ENCODE data around the gene E2F1.

Gene E2F1

GRCh38 chr20:33687993-33688937, 2.1 kb upstream of the E2F1 start:
- in situ Hi-C loops (cut with HindIII; ENCODE audit: low sequenced_read_pairs), result loop anchor here (5.0 kb wide), 1 partner anchor 34 kb away; the partner anchor contains the start of gene PXMP4

DNA sequence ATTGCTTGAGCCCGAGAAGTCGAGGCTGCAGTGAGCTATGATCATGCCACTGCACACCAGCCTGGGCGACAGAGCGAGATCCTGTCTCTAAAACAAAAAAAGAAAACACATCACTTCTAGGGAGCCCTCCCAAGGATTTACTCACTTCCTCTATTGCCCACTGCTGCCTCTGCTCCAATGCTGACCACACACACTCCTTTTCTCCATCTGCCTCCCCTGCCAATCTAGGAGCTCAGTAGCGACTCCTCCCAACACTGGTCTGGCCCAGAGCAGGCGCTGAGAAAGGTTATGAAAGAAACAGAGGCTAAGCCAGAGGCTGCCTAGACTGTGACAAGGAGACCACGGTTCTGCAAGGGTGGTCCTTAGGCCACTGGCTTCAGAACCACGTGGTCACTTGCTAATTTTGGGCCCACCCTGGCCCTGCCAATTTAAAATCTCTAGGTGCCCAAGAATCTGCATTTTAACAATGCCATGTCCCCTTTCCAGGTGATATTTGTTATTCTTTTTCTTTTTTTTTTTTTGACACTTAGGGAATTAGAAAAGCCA, 1.3 kb upstream of the E2F1 start:
- in situ Hi-C loops (cut with HindIII; ENCODE audit: low sequenced_read_pairs), result loop anchor here (5.0 kb wide), 1 partner anchor 35 kb away; the partner anchor contains the start of gene PXMP4

- in situ Hi-C loops (cut with HindIII; ENCODE audit: low sequenced_read_pairs), result loop anchor here (5.0 kb wide), 1 partner anchor 35 kb away; the partner anchor contains the start of gene PXMP4
Measured at GRCh38 chr20:33686984-33687366, 790 bp upstream of the E2F1 start.

DNA sequence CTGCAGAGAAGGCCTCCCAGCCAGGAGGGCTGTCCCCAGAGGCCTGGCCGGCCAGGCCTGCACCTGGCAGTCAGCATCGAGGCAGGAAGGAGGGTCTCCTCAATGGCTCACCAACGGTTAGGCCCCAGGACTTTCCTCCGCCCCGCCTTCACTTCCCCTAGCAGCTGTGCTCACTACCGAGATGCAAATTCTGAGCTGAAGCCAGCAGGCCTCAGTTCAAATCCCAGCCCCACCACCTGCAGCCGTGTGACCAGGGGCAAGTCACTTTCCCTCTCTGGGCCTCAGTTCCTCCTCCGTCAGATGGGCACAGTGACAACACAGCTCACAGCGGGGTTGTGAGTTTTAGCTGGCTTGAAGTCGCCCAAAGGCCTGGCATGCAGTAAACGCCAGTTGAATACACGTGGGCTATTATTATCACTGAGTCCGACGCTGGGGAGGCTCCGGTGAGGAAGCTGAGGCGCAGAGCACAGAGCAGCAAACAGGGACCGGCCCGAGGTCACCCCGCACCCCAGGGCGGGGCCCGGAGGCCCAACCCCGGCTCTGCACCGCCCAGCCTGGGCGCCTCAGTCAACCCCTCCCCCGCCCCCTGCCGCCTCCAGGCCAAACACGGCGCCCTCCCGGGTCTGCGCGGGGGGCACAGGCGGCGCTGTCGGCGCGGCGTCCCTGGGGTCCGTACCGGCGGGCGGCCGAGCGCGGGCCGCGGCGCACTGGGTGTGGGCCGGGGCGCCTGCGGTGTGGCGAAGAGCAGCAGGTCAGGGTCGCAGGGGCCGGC, 671 bp downstream of the E2F1 start:
- in situ Hi-C loops (cut with HindIII; ENCODE audit: low sequenced_read_pairs), result loop anchor here (5.0 kb wide), 1 partner anchor 37 kb away; the partner anchor contains the start of gene PXMP4

DNA sequence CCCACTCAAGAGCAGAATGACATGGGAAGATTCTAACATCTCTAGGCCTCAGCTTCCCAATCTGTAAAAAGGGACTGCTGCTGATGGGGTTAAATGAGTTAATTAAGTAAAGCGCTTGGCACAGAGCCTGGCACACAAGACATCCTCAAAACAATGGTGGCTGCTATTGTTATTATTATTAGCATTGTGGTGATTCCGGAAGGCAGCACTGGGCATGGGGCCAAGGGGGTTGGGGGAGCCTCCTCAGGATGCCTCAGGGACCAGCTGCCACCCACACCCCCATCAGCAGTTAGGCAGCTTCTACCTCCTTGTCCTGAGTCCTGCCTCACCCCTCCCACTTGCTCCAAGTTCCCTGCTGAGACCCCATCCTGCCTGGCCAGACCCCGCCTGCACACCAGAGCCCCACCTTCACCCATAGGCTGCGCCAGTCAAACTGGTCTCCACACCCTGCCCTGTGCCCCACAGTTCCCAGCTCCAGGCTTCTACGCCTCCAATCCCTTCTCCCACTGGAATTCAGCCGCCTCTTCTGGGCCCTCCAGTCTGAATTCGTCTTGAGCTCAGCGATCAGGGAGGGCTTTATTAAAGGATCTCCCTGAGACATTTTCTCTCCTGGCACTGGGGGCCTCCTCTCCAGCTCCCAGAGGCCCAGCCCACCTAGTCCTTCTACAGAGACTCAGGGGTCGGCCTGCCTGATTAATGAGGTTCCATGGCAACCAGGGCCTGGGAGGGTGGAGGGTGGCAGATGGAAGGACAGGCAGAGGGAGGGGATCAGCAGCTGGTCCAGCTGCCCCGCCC, 1.5 kb downstream of the E2F1 start:
- in situ Hi-C loops (cut with HindIII; ENCODE audit: low sequenced_read_pairs), result loop anchor here (5.0 kb wide), 1 partner anchor 38 kb away; the partner anchor contains the start of gene PXMP4

GRCh38 chr20:33681728-33682353, 4.3 kb downstream of the E2F1 start:
- in situ Hi-C loops (cut with HindIII; ENCODE audit: low sequenced_read_pairs), result no loop called here

DNA sequence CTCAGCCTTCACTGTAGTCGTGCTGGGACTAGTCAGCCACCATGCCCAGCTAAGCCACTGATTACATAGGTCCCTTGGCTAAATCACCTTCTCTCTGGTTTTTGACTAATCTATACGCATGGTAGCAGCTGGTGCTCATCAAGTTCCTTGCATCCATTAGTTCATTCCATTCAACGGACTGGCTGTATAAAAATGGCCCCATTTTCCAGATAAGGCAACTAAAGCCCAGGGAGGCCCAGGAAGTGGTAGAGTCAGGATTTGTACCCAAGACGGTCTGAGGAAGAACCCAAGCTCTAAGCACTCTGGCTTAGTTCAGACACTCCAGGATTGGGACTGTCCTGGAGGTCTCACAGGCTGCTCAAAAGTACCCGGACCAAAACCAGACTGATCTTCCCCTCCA, 4.9 kb downstream of the E2F1 start:
- in situ Hi-C loops (cut with HindIII; ENCODE audit: low sequenced_read_pairs), result no loop called here

GRCh38 chr20:33680686-33681085, 5.5 kb downstream of the E2F1 start:
- in situ Hi-C loops (cut with HindIII; ENCODE audit: low sequenced_read_pairs), result no loop called here

DNA sequence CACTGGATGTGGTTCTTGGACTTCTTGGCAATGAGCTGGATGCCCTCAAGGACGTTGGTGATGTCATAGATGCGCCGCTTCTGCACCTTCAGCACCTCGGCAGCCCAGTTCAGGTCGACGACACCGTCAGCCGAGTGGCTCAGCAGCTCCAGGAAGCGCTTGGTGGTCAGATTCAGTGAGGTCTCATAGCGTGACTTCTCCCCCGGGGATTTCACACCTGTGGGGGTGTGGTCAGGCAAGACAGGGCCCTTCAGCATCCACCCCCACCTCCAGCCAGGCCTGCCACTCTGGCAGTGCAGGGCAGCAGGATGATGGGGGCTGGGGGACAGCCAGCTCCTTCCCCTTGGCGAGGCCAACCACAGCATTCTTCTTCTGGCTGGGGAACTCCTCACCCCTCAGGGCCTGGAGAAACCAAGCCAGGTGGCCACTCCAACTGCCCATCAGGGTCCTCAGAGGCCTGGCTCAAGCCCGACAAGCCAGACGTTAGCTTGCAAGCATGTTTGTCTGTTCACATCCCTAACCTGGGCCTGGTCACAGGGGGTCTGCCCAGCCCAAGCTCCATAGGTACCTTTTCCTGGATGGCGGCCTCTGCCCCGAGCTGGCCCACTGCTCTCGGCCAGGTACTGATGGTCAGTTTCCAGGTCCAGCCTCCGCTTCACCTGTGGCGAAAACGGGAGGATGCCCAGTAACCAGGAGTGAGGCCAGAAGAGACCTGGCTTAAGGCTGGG, 6.3 kb downstream of the E2F1 start:
- in situ Hi-C loops (cut with HindIII; ENCODE audit: low sequenced_read_pairs), result no loop called here

GRCh38 chr20:33677991-33678702, 8.0 kb downstream of the E2F1 start:
- in situ Hi-C loops (cut with HindIII; ENCODE audit: low sequenced_read_pairs), result no loop called here

- in situ Hi-C loops (cut with HindIII; ENCODE audit: low sequenced_read_pairs), result no loop called here
Measured at GRCh38 chr20:33676652-33677645, 9.2 kb downstream of the E2F1 start.

- in situ Hi-C loops (cut with HindIII; ENCODE audit: low sequenced_read_pairs), result no loop called here
Measured at GRCh38 chr20:33676121-33676520, 10.1 kb downstream of the E2F1 start.

DNA sequence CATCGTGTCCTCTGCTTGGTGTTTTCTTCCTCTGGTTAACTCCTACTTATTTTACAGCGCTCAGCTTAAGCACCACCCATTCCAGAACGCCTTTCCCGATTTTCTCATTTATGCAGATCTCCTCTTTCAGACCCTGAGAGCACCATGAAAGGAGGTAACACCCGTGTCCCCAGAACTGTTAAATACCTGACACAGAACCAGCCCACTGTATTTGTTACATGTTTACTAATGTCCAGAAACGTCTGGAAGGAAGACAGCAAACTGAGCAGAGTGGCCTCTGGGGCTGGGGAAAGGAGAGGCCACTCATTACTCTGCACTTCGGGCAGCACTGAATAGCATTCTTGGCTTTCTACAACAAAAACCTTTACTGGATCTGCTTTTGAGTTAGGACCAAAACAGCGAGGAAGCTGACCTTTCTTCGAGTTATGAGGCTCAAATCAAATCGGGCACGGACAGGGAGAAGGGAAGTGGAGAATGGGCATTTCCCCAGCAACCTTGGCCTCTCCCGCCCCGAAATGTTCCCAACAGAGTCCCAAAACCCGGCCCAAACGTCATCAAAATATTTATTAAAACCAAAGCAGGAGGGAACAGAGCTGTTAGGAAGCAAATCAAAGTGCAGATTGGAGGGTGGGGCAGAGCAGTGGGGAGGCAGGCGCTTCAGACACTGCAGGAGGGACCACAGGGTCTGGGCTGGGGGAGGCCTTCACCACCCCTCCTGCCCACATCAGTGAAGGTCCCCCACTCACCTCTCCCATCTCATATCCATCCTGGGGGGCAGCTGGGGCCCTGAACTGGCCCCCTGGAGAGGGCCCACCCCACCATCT, 10.8 kb downstream of the E2F1 start:
- in situ Hi-C loops (cut with HindIII; ENCODE audit: low sequenced_read_pairs), result no loop called here

- in situ Hi-C loops (cut with HindIII; ENCODE audit: low sequenced_read_pairs), result no loop called here
Measured at GRCh38 chr20:33674294-33675135, 11.7 kb downstream of the E2F1 start, which contains the start of gene NECAB3. Gene NECAB3, minus strand, starts transcription at chr20:33674428. Its CDS starts 76 bp downstream, at chr20:33674352.

GRCh38 chr20:33673410-33674293, 12.5 kb downstream of the E2F1 start:
- in situ Hi-C loops (cut with HindIII; ENCODE audit: low sequenced_read_pairs), result no loop called here
